ENCODE data around the gene TRIOBP.
"Not testable (repeated sequence)": the region's sequence is repeated elsewhere in the genome, so short reads cannot be mapped to it uniquely, and the experiment has no call there.

The TRIOBP gene

DNA sequence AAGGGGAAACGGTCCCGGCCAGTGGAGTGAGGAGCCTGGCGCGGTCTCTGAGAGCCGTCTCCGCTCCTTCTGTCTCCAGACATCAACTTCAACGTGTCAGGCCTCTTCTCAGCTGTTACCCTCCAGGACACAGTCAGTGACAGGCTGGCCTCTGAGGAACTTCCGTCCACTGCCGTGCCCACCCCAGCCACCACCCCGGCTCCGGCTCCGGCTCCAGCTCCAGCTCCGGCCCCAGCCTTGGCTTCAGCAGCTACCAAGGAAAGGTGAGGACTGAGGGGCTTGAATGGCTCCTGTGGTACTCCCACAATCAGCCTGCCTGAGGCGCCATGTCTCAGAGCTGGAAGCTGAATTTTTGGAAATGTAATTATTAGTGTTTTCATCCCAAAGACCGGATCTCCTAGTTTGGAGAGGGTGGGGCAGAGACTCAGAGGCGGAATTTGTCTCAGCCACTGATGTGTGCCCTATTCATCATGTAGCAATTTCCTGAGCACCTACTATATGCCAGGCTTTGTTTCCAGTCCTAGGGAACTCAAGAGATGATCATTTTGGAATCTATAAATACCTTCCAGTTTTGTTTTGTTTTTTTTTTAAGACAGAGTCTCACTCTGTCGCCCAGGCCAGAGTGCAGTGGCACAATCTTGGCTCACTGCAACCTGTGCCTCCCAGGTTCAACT is 46.2 kb upstream of the TRIOBP start:
- no peak overlapping the region for H3K18ac ChIP-seq (ENCODE audit: low read length)
- no peak overlapping the region for H3K23ac ChIP-seq (ENCODE audit: low read length)
- no peak overlapping the region for H4K91ac ChIP-seq (ENCODE audit: low read depth, low read length)
- H3K4me2 ChIP-seq (ENCODE audit: low read length): no peak overlapping the region
- H4K12ac ChIP-seq (ENCODE audit: low read depth, low read length): no peak overlapping the region
- DNase-seq: no peak
- no peaks in the 10 kb centered on the region for H3K27me3 ChIP-seq (ENCODE audit: insufficient read depth, low read length)
- peaks cover 4% of the 10 kb centered on the region for H3K9me3 ChIP-seq (ENCODE audit: insufficient read depth, low read depth, low read length)
- no peak overlapping the region for H3K4ac ChIP-seq (ENCODE audit: low read depth, low read length)
- no peak overlapping the region for H2AK5ac ChIP-seq (ENCODE audit: low read length)
- H3K4me3 ChIP-seq (ENCODE audit: low read depth, low read length): no peak overlapping the region
- no peak overlapping the region for H2BK12ac ChIP-seq (ENCODE audit: low read length)
- no peaks in the 10 kb centered on the region for H3K79me2 ChIP-seq (ENCODE audit: control insufficient read depth, insufficient read depth, low read length, poor library complexity)
- WGBS (ENCODE audit: extremely low coverage, insufficient coverage, insufficient read length): no CpG with 5 or more reads among the region's 17 CpGs
- no peak overlapping the region for H3K9ac ChIP-seq (ENCODE audit: low read length)
- H3K27ac ChIP-seq (ENCODE audit: low read depth, low read length): no peak overlapping the region
- no peaks in the 10 kb centered on the region for H3K79me1 ChIP-seq (ENCODE audit: low read length)
- no peak overlapping the region for H2AFZ ChIP-seq (ENCODE audit: insufficient read depth, low read length, poor library complexity)
- no peaks in the 10 kb centered on the region for H3K4me1 ChIP-seq (ENCODE audit: control insufficient read depth in 1 of 2, insufficient read depth in 2 of 2, low read length in 2 of 2)
- H2BK5ac ChIP-seq (ENCODE audit: low read depth, low read length, poor library complexity): no peak overlapping the region
- H3K14ac ChIP-seq (ENCODE audit: low read length): no peak overlapping the region
- no peak overlapping the region for H4K8ac ChIP-seq (ENCODE audit: low read depth, low read length)
- peaks cover 71% of the 10 kb centered on the region in 2 experiments for H3K36me3 ChIP-seq (ENCODE audit: control insufficient read depth in 1 of 2, insufficient read depth in 2 of 2, low read length in 2 of 2)
- no peak overlapping the region for H2BK120ac ChIP-seq (ENCODE audit: insufficient read depth, low read length, poor library complexity)

DNA sequence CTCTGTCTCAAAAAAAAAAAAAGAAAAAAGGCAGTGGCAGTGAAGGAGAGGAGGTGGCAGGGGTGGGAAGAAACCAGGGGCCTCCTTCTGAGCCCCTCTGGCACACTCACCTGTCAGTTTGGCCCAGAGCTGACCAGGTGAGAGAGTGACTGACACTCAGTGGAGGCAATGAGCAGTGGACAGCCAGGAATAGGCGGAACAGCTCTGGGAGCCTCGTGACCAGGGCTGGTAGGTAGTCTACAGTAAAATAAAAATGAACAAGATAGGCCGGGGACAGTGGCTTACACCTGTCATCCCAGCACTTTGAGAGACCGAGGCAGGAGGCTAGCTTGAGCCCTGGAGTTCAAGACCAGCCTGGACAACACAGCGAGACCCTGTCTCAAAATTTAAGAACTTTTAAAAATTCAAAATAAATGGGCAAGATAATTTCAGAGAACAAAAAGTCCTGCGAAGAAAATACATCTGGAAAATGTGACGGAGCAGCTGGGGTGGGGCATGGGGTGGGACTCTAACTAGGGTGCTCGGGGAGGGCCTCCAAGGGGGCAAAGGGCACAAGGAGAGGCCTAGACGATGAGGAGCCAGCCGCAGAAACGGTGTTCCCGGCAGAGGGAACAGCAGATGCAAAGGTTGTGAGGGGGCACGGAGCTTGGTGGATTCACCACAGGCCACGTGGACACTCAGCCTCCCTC is 42.1 kb upstream of the TRIOBP start:
- H4K8ac ChIP-seq (ENCODE audit: low read depth, low read length): no peak overlapping the region
- H3K14ac ChIP-seq (ENCODE audit: low read length): no peak overlapping the region
- no peak for DNase-seq
- no peak overlapping the region for H2BK5ac ChIP-seq (ENCODE audit: low read depth, low read length, poor library complexity)
- H3K79me2 ChIP-seq (ENCODE audit: control insufficient read depth, insufficient read depth, low read length, poor library complexity): peaks cover 3% of the 10 kb centered on the region
- no peak overlapping the region for H3K4me2 ChIP-seq (ENCODE audit: low read length)
- no peak overlapping the region for H2BK12ac ChIP-seq (ENCODE audit: low read length)
- H3K9me3 ChIP-seq (ENCODE audit: insufficient read depth, low read depth, low read length): peaks cover 5% of the 10 kb centered on the region
- WGBS (ENCODE audit: extremely low coverage, insufficient coverage, insufficient read length): no CpG with 5 or more reads among the region's 14 CpGs
- no peak overlapping the region for H2AFZ ChIP-seq (ENCODE audit: insufficient read depth, low read length, poor library complexity)
- H3K23ac ChIP-seq (ENCODE audit: low read length): no peak overlapping the region
- no peaks in the 10 kb centered on the region for H3K27me3 ChIP-seq (ENCODE audit: insufficient read depth, low read length)
- no peak overlapping the region for H4K91ac ChIP-seq (ENCODE audit: low read depth, low read length)
- H3K36me3 ChIP-seq (ENCODE audit: control insufficient read depth in 1 of 2, insufficient read depth in 2 of 2, low read length in 2 of 2): peaks cover 43% of the 10 kb centered on the region in 2 experiments
- H3K4me3 ChIP-seq (ENCODE audit: low read depth, low read length): no peak overlapping the region
- H3K9ac ChIP-seq (ENCODE audit: low read length): no peak overlapping the region
- peaks cover 8 to 9% of the 10 kb centered on the region in 2 experiments for H3K4me1 ChIP-seq (ENCODE audit: control insufficient read depth in 1 of 2, insufficient read depth in 2 of 2, low read length in 2 of 2)
- no peak overlapping the region for H2AK5ac ChIP-seq (ENCODE audit: low read length)
- H3K27ac ChIP-seq (ENCODE audit: low read depth, low read length): no peak overlapping the region
- H3K79me1 ChIP-seq (ENCODE audit: low read length): no peaks in the 10 kb centered on the region
- H3K4ac ChIP-seq (ENCODE audit: low read depth, low read length): no peak overlapping the region
- H4K12ac ChIP-seq (ENCODE audit: low read depth, low read length): no peak overlapping the region
- H2BK120ac ChIP-seq (ENCODE audit: insufficient read depth, low read length, poor library complexity): no peak overlapping the region
- H3K18ac ChIP-seq (ENCODE audit: low read length): no peak overlapping the region

DNA sequence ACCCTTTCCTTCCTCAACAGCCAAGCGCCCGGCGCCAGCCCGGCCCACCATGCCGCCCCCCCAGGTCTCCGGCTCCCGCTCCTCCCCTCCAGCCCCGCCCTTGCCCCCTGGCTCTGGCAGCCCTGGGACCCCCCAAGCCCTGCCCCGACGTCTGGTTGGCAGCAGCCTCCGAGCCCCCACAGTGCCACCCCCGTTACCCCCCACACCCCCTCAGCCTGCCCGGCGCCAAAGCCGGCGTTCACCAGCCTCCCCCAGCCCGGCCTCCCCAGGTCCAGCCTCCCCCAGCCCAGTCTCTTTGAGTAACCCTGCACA is 41.6 kb upstream of the TRIOBP start:
- H2BK120ac ChIP-seq (ENCODE audit: insufficient read depth, low read length, poor library complexity): no peak overlapping the region
- no peak overlapping the region for H3K9ac ChIP-seq (ENCODE audit: low read length)
- no peak overlapping the region for H4K8ac ChIP-seq (ENCODE audit: low read depth, low read length)
- H3K18ac ChIP-seq (ENCODE audit: low read length): no peak overlapping the region
- H2AFZ ChIP-seq (ENCODE audit: insufficient read depth, low read length, poor library complexity): no peak overlapping the region
- H3K9me3 ChIP-seq (ENCODE audit: insufficient read depth, low read depth, low read length): peaks cover 5% of the 10 kb centered on the region
- H3K23ac ChIP-seq (ENCODE audit: low read length): no peak overlapping the region
- H3K4me1 ChIP-seq (ENCODE audit: control insufficient read depth in 1 of 2, insufficient read depth in 2 of 2, low read length in 2 of 2): peaks cover 8 to 9% of the 10 kb centered on the region in 2 experiments
- H2AK5ac ChIP-seq (ENCODE audit: low read length): no peak overlapping the region
- H3K14ac ChIP-seq (ENCODE audit: low read length): no peak overlapping the region
- no peaks in the 10 kb centered on the region for H3K27me3 ChIP-seq (ENCODE audit: insufficient read depth, low read length)
- H4K12ac ChIP-seq (ENCODE audit: low read depth, low read length): no peak overlapping the region
- H3K79me2 ChIP-seq (ENCODE audit: control insufficient read depth, insufficient read depth, low read length, poor library complexity): peaks cover 3% of the 10 kb centered on the region
- H2BK5ac ChIP-seq (ENCODE audit: low read depth, low read length, poor library complexity): no peak overlapping the region
- DNase-seq: no peak
- H4K91ac ChIP-seq (ENCODE audit: low read depth, low read length): no peak overlapping the region
- no peak overlapping the region for H3K27ac ChIP-seq (ENCODE audit: low read depth, low read length)
- WGBS (ENCODE audit: extremely low coverage, insufficient coverage, insufficient read length): no CpG with 5 or more reads among the region's 17 CpGs
- H3K36me3 ChIP-seq (ENCODE audit: control insufficient read depth in 1 of 2, insufficient read depth in 2 of 2, low read length in 2 of 2): peaks cover 38 to 39% of the 10 kb centered on the region in 2 experiments
- no peaks in the 10 kb centered on the region for H3K79me1 ChIP-seq (ENCODE audit: low read length)
- no peak overlapping the region for H3K4me3 ChIP-seq (ENCODE audit: low read depth, low read length)
- H3K4me2 ChIP-seq (ENCODE audit: low read length): no peak overlapping the region
- H2BK12ac ChIP-seq (ENCODE audit: low read length): no peak overlapping the region
- H3K4ac ChIP-seq (ENCODE audit: low read depth, low read length): no peak overlapping the region

DNA sequence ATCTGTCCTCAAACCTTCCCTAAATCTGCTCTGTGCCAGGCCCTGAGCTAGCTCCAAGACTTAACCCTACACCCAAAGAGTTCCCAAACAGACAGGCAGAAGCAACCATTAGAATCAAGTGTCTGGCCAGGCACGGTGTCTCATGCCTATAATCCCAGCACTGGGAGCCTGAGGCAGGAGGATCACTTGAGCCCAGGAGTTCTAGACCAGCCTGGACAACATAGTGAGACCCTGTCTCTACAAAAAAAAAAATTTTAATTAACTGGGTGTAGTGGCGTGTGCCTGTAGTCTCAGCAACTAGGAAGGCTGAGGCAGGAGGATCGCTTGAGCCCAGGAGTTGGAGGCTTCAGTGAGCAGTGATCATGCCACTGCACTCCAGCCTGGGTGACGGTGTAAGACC is 40.3 kb upstream of the TRIOBP start:
- H3K79me1 ChIP-seq (ENCODE audit: low read length); H3K4me3 ChIP-seq (ENCODE audit: low read depth, low read length); H3K9ac ChIP-seq (ENCODE audit: low read length); H3K23ac ChIP-seq (ENCODE audit: low read length); H2BK5ac ChIP-seq (ENCODE audit: low read depth, low read length, poor library complexity); H3K18ac ChIP-seq (ENCODE audit: low read length); H3K9me3 ChIP-seq (ENCODE audit: insufficient read depth, low read depth, low read length); H2BK120ac ChIP-seq (ENCODE audit: insufficient read depth, low read length, poor library complexity); H4K8ac ChIP-seq (ENCODE audit: low read depth, low read length); H3K4me2 ChIP-seq (ENCODE audit: low read length); H2AK5ac ChIP-seq (ENCODE audit: low read length); H3K4ac ChIP-seq (ENCODE audit: low read depth, low read length); H2BK12ac ChIP-seq (ENCODE audit: low read length); H3K27ac ChIP-seq (ENCODE audit: low read depth, low read length); H4K91ac ChIP-seq (ENCODE audit: low read depth, low read length); H3K79me2 ChIP-seq (ENCODE audit: control insufficient read depth, insufficient read depth, low read length, poor library complexity); H3K27me3 ChIP-seq (ENCODE audit: insufficient read depth, low read length); DNase-seq; H4K12ac ChIP-seq (ENCODE audit: low read depth, low read length); H2AFZ ChIP-seq (ENCODE audit: insufficient read depth, low read length, poor library complexity); H3K14ac ChIP-seq (ENCODE audit: low read length): not testable (repeated sequence)
- peaks cover 12 to 15% of the 10 kb centered on the region in 2 experiments for H3K4me1 ChIP-seq (ENCODE audit: control insufficient read depth in 1 of 2, insufficient read depth in 2 of 2, low read length in 2 of 2)
- no CpG with 5 or more reads among the region's 4 CpGs for whole genome bisulfite sequencing (ENCODE audit: extremely low coverage, insufficient coverage, insufficient read length)
- H3K36me3 ChIP-seq (ENCODE audit: control insufficient read depth in 1 of 2, insufficient read depth in 2 of 2, low read length in 2 of 2): peaks cover 25% of the 10 kb centered on the region in 2 experiments
